ENCODE data around the gene GFOD1. TPM values are rescaled to one million over a fixed set of nuclear protein-coding genes. Genes with fewer than 3 reads are reported as not detected.

GFOD1 gene
- total and polyA plus RNA-seq, 8 donors = 1.4 to 2.7 (median 2.1) TPM

DNA sequence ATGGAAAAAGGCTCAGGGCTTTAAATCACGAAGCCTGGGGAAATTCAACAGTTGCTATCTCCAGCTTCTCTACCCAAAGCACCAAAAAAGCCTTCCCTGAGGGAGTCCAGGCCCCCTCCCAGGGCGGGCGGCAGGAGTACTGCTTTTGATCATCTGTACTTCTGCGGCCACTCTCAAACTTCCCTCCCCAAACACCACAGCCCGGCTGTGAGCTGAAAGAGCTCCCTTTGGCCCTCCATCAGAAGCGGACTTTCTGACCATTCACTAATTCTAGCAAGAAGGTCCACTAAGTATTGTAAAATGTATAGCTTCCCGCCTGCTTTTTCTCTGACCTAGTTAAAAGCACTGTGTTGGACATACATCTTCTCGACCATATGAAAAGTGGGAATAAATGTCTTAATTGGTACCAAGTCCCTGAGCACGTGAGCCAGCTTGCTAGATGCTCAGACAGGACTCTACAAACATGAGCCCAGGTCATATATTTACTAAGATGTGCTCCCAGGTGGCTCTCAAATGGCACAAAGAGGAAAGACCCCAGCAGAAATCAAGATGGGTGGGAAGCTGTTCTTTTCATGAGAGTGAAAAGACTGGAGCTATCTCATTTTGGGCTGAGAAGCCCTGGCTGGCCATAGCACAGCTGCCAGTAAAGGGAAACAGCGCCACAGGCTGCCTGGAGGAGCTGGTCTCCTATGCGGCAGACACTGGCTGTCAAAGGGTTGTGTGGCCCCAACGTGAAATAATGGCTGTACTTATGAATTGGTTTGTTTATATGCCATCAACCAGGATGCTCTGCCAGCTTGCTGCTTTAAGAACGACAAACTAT lies 58.6 kb downstream of the GFOD1 start:
- no peaks in the 10 kb centered on the region for H3K27me3 ChIP-seq
- FAIRE-seq = no peak
- no peak overlapping the region for H3K27ac ChIP-seq
- DNase-seq = no peak
- 84 to 88% methylated on average over 13 of the region's 13 CpGs for WGBS, 2 donors
- no peak overlapping the region for H3K4me3 ChIP-seq
- ATAC-seq = no peak
- no peaks in the 10 kb centered on the region for H3K9me3 ChIP-seq
- TF ChIP-seq, protein P1, sequence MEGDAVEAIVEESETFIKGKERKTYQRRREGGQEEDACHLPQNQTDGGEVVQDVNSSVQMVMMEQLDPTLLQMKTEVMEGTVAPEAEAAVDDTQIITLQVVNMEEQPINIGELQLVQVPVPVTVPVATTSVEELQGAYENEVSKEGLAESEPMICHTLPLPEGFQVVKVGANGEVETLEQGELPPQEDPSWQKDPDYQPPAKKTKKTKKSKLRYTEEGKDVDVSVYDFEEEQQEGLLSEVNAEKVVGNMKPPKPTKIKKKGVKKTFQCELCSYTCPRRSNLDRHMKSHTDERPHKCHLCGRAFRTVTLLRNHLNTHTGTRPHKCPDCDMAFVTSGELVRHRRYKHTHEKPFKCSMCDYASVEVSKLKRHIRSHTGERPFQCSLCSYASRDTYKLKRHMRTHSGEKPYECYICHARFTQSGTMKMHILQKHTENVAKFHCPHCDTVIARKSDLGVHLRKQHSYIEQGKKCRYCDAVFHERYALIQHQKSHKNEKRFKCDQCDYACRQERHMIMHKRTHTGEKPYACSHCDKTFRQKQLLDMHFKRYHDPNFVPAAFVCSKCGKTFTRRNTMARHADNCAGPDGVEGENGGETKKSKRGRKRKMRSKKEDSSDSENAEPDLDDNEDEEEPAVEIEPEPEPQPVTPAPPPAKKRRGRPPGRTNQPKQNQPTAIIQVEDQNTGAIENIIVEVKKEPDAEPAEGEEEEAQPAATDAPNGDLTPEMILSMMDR (IDR thresholded peaks at IDR 0.05) = no peak
- no peaks in the 10 kb centered on the region for H3K36me3 ChIP-seq
- H3K4me1 ChIP-seq = peaks cover 0 to 9% (median 0%) of the 10 kb centered on the region in 3 donors
- intact Hi-C loops (cut with DNase I) = no loop called here

DNA sequence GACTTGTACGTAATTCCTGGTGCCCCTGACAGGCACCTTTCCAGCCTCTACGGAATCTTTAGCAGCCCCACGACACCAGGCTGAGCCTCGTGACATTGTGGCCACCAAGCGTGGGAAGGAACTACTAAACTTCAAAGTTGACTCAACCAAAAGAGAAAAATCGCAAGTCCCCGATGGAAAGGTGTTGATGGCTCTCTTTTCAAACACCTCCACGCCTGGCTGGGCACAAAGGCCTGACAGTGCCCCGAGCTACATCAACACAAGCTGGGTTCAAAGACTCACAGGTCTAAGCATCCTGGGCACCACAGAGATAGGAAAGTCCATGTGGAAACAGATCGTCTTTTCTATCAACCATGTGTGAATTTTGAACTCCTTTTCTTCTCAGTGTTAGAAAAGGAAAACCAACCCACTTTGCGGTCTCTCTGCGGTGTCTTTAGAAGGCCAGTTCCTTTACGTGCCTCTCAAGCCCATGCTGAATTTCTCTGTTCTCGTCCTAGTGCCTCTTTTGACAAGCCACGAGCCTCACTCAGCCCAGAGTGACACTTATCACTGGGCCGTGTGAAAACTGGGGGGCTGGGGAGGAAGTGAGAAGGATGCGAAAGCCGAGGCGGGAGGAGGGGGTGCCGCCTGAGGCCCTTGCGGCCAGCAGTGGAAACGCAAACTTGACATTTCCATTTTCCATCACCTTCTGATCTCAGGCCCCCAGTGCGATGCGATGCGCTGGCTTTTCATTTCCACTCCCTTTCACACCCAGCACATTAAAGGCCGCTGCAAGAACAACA lies 59.4 kb downstream of the GFOD1 start:
- ATAC-seq = peak in 2 of 4 donors; percentile 15 to 36
- no peak for FAIRE-seq
- Histone ChIP-seq H3K27ac (no peak overlapping the region), H3K27me3 (no peaks in the 10 kb centered on the region), H3K4me1 (peaks cover 0 to 2% (median under 1%) of the 10 kb centered on the region in 3 donors), H3K9me3 (no peaks in the 10 kb centered on the region), H3K36me3 (no peaks in the 10 kb centered on the region), H3K4me3 (no peak overlapping the region)
- DNase-seq = no peak
- TF ChIP-seq, protein P1 (IDR thresholded peaks at IDR 0.05) = no peak
- intact Hi-C loops (cut with DNase I) = no loop called here
- WGBS, 2 donors = 87 to 88% methylated on average over 25 to 26 of the region's 26 CpGs

DNA sequence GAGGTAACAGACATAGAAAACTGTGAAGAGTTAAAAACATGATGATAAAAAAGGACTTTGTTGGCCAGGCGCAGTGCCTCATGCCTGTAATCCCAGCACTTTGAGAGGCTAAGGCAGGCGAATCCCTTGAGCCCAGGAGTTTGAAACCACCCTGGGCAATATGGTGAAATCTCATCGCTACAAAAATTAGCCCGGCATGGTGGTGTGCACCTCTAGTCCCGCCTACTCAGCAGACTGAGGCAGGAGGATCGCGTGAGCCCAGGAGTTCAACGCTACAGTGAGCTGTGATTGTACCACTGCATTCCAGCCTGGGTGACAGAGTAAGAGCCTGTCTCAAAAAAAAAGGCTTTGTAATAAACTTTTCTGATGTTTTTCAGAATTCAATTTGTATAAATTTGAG lies 60.1 kb downstream of the GFOD1 start:
- peaks cover 0 to 5% (median 0%) of the 10 kb centered on the region in 3 donors for H3K4me1 ChIP-seq
- no peak overlapping the region for H3K4me3 ChIP-seq
- no peaks in the 10 kb centered on the region for H3K36me3 ChIP-seq
- no peaks in the 10 kb centered on the region for H3K27me3 ChIP-seq
- WGBS, 2 donors = 87 to 94% methylated on average over 8 of the region's 8 CpGs
- FAIRE-seq (no peak), ATAC-seq (no peak), DNase-seq (no peak)
- H3K9me3 ChIP-seq = no peaks in the 10 kb centered on the region
- intact Hi-C loops (cut with DNase I) = no loop called here
- H3K27ac ChIP-seq = no peak overlapping the region
- TF ChIP-seq, protein P1 (IDR thresholded peaks at IDR 0.05) = no peak

DNA sequence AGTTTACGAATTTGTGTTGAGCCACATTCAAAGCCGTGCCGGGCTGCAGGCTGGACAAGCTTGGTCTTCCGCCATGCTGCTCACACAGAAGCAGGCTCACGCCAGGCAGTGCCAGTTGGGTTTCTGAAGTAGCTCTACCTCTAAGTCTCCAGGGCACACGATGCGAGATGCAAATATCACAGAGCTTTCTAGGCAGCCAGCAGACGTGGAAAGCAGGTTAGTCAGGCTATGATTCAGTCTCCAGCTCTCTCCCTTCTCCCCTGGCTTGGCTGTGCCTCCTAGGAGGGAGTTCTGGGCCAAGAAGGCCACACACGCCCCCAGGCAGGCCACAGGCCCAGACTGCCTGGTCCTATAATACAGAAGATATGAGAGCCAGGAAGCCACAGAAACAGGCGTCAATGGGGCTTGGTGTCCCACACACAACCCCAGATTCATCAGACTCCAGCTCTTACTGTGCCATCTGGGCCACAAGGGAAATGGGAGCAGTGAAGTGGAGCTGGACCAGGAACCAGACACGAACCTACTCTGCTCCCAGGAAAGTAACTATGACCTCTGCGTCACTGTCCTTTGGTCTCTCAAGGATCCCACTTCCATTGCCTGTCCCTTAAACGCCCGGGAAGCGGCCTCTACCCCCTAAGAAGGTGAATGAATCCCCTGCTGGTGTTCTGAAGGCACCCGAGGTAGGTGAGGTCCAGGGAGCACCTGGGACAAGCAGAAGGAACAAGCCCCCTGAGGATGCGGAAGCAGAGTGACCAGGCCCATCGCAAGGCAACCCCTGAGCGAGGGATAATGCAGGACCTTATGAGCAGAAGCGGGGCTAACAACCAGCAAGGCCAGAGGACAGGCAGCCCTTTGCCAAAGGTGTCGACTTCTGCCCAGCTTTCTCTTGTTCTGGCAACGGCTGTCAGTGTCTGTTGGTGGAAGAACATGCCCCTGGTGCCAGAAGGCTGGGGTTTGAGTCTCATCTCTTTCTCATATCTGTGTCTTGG lies 61.2 kb downstream of the GFOD1 start:
- H3K4me3 ChIP-seq = no peak overlapping the region
- TF ChIP-seq, protein P1 (IDR thresholded peaks at IDR 0.05) = no peak
- no peak for FAIRE-seq
- peaks cover 0 to 5% (median 0%) of the 10 kb centered on the region in 3 donors for H3K4me1 ChIP-seq
- intact Hi-C loops (cut with DNase I) = no loop called here
- H3K27me3 ChIP-seq = no peaks in the 10 kb centered on the region
- peak in 1 of 4 donors; percentile 39 for ATAC-seq
- H3K27ac ChIP-seq = no peak overlapping the region
- H3K36me3 ChIP-seq = no peaks in the 10 kb centered on the region
- no peak for DNase-seq
- 81 to 90% methylated on average over 22 of the region's 22 CpGs for WGBS, 2 donors
- no peaks in the 10 kb centered on the region for H3K9me3 ChIP-seq
